Testis (tissue), 2 donors: ENCODE results near the gene OR2A1.
"Not testable (repeated sequence)": the region's sequence is repeated elsewhere in the genome, so short reads cannot be mapped to it uniquely, and the experiment has no call there.

ENCODE experiments used
- CTCF ChIP-seq, 3 experiments: fragments of 450-650 bp in 2 of 3; fragments of 200-600 bp in 1 of 3; sonication (generic) in 1 of 3; IDR thresholded peaks; one replicate each; pipeline ENCODE4 v1.5.1; 2016 to 2019; ENCODE audit warnings: antibody characterized with exemption in 3 of 3, mild to moderate bottlenecking in 2 of 3, moderate library complexity in 1 of 3
- POLR2A ChIP-seq: fragments of 450-650 bp; IDR thresholded peaks from one replicate; pipeline ENCODE4 v1.6.1; 2017; ENCODE audit warnings: antibody characterized with exemption, mild to moderate bottlenecking, moderate library complexity

- TF ChIP-seq POLR2A; CTCF (IDR thresholded peaks at IDR 0.05): not testable (repeated sequence)
These were observed 2.5 kb upstream of the OR2A1 start for GRCh38 chr7:144309702-144310101.
